ACHN (cell line): ENCODE measurements around the gene TMEM244.
"Not testable (repeated sequence)": the region's sequence is repeated elsewhere in the genome, so short reads cannot be mapped to it uniquely, and the experiment has no call there.

Experiments used
- DNase-seq: peaks from one replicate; pipeline ENCODE4 v3.0.0-alpha.2; 2015
- in situ Hi-C: cut with HindIII; loops from 2 replicates; pipeline ENCODE4 v1.10.0; 2017; ENCODE audit warnings: low sequenced_read_pairs, low pct_ligation_motif_present, low pct_unique_long_range_greater_than_20kb

The TMEM244 gene, protein sequence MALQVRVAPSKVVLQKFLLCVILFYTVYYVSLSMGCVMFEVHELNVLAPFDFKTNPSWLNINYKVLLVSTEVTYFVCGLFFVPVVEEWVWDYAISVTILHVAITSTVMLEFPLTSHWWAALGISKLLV

DNA sequence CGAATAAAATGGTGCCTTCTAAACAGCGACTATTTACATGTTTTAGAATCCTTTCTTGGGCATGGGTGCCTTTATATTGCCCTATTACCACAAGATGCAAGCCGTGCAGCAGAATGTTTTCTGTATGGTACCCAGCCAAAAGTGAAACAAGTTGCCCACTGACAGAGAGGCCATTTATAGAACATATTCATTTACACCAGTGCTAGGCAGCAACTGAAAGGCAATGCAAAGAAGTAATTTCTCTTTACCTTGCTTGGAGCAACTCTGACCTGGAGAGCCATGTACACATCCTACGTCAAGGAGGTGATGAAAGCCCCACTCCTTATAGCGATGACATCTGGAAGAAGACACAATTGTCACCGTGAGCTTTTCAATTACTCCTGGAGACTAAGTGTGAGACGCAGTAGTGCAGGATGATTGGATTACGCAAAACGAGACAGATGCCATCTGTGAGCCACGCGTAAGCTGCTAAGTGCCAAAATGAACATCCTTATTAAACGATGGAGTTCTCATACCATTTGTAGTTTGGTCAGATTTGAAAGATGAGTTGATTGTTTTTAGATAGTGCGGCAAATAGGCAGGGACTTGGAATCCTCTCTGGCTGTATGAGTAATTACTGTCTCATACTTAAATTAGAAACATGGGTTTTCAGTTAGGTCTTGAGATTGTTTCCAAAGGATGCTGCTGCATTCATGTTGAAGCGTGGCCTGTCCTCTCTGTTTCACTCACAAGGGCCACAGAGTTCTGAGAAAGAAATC is at the start of gene TMEM244:
TMEM244 (minus strand) TSS at position 408 of the 758 bp plus-strand sequence; CDS start at position 281, 127 bp downstream.
- no peak for DNase-seq
- in situ Hi-C loops = no loop called here

DNA sequence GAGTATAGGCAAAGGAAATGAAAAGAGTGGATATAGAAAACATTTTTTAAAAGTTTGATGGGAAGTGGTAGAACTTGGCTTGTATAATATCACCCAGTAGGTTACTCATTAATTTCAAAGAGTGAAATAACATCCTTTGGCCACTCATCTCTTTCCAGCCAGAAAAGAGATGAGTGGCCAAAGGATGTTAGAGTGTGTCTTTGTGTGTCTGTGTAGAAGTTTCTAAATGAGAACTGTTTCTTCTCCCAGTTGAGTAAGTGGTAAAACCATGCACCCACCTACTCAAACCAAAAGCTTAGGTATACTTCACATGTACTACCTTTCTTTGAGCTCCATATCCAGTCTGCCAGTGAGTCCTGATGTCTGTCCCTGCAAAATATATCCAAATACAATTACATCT is 47.7 kb upstream of the TMEM244 start:
- no peak for DNase-seq
- in situ Hi-C loops = no loop called here

DNA sequence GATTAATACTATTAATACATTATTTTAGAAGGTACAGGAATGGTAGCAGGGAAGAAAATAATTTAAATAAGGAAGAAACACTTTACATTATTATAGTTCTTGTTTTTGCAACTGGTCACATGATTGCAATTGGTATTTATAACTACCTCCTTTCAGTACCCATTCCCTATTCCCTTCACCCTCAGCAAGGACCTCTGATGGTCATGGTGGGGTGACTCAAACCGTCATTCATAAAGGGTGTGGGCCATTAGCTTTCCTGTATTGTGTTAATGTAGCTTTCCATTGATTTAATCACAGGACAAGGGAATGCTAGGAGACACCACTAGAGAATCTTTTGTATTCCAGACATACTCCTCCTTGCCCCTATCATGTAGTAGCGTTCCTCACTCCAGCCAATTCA is 47.2 kb upstream of the TMEM244 start:
- in situ Hi-C loops = no loop called here
- no peak for DNase-seq

DNA sequence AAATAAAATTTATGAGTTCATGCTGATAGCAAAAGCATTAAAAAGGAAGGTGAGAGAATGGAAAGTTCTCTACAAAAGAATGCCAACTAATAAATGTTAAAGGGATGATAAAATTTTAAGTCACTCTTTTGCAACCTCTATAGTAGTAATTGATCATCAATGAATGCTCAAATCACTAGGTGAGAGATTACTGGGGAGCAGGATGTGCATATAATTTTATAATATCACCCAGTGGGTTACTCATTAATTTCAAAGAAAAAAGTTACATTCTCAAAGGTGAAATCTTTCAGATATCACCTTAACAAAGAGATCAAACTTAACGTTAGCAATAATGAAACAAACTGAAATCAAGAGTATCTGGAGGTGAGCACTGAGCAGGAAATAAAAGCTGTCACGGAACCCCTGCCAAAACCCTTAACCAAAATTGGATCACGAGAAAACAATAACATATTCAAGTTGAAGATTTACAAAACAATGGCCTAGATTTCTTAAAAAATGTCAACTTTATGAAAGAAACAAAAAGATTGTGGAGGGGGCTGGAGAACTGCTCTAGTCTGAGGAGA is 45.5 kb upstream of the TMEM244 start:
- in situ Hi-C loops = no loop called here
- no peak for DNase-seq

DNA sequence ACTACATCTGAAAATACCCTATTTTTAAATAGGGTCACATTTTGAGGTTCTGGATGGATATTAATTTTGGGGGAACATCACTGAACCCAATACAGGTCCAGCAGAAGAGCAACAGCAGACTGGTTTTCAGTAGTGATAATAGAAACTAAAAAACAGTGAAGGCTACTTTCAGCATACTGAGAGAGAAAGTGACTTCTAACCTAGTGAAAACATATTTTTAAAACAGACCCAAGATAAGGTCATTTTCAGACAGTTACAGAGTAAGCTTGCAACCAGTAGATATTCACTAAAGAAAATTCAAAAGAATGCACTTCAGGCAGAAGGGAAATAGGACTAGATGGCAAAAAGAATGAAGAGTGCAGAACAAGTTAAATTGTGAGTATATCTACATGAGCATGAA is 42.0 kb upstream of the TMEM244 start:
- DNase-seq = no peak
- in situ Hi-C loops = no loop called here

DNA sequence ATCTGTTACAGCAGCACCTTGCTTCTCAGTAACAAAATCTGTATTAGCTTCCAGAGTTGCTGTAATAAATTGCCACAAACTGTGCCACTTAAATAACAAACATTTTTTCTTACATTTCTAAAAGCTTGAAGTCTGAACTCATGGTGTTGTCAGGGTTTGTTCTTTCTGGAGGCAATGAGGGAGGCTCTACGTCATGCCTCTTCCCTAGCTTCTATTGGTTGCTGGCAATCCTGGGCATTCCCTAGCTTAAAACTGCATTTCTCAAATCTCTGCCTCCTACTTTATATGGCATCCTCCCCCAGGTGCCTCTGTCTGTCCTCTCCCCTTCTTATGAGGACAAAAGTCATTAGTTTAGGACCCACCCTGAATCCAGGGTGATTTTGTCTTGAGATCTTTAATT is 41.6 kb upstream of the TMEM244 start:
- in situ Hi-C loops = no loop called here
- no peak for DNase-seq

DNA sequence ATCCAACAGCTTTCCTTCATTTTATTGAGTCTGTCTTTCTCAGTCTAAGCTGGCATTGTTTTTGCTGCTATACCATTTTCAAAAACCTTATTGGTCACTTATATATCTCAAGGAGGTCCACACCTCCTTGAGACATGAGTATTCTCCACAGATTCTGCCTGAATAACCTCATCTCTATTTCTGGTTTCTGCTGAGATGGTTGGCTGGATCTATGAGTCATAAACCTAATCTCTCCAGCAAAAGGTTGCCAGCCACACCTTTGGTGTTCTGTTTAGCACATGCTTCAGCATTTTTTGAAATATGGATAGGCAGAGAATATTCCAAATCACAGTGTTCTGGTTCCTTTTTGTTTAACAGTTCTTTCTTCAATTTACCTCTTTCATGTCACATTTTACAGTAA is 40.8 kb upstream of the TMEM244 start:
- in situ Hi-C loops = no loop called here
- peak; percentile 47 for DNase-seq

DNA sequence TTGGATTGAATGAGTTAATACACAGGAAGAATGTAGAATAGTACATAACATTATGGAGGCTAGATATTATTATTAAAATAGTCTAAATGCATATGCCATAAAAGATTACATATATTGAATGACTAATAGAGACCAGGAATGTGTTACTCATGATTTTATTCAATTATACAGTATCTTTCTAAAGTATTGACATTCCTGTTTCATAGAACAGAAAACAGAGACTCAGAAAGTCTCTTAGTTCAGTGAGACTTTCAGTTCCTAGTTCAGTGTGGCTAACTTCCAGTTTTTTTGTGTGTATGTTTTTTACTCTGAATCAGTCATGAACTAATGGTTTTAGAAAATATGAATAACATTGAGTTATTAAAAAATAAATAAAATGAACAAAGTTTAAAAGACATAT is 34.6 kb upstream of the TMEM244 start:
- DNase-seq = no peak
- in situ Hi-C loops = no loop called here

DNA sequence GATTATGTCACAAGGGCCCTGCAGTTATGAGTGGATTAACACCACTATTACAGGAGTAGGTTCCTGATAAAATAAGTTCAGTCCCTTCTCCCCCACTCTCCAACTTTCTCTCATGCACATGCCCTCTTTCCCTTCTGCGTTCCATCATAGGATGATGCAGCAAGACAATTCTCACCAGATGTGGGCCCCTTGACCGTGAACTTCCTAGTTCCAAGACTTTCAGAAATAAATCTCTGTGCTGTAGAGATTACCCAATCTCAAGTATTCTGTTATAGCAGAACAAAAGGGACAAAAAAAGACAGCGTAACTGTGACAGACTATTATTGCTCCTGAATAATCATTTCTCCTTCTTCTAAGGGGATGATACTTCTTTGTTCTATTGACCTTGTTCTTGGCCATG is 33.8 kb upstream of the TMEM244 start:
- no peak for DNase-seq
- in situ Hi-C loops = no loop called here

DNA sequence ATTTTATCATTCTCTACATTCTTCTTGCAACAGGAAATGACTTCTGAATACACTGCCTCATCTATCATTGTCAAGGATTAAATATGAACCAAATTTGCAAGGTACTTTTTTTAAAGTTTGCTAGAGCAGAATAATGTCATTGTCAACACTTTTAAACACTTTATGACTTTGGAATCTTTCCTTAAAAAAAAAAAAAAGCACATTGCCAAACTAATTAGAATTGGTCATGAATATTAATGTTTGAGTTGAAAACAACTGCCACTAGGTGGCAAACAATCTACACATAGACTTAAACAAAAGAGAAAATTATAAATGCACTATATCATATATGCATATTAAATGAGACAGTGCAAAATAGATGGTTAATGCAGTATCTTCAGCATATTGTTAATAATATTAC is 32.5 kb upstream of the TMEM244 start:
- peak; percentile 10 for DNase-seq
- in situ Hi-C loops = no loop called here

DNA sequence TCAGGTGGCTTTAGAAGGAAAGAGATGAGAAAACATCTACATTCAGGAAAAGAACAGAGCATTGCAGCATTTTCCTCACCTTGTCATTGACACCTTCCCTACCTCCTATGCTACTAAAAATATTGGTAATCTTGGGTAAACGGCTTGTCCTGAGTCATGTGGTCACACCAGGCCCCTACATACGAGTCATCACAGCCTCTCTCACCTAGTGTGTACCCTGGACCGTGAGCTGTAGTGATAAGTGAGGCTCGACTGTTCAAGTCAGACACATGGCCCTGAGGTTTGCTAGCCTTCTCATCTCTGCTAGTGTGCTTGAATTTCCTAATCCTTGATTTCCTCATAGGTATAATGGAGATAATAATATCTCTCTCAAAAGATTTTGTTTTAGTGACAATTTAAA is 29.6 kb upstream of the TMEM244 start:
- no peak for DNase-seq
- in situ Hi-C loops = no loop called here

DNA sequence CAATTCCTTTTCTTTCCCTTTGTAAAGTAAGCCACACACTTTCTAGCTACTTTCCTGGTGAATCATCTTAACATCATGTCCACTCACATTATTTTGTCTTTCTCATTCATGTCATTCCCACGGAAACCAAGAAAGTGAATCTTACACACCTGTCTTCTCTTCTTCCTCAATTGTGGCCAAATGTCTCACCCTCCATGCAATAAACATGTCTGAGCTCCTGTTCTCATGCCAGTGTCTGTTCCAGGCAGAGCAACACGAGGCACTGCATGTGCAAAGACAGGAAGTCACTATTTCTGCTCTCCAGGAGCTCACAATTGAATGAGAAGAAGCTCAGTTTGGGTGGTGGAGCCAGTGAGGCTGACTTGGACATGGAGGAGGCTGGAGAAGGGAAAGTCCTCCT is 29.0 kb upstream of the TMEM244 start:
- DNase-seq = no peak

DNA sequence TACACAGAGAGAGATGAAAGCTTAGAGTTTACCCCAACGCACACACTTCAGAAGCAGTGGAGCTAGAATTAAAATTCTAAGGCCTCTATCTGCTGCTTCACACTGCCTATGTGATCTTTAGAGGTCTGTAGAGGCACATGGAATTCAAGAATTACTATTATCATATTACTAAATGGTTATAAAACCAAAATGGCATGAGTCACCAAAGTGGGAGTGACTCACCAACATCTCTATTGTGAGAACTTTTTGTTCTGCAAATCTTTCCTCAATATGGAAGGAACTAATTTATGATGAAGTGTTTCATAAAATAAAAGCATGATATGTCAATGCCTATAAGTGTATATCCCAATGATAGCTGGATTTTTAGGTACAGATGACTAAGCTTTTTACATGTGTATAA is 28.5 kb upstream of the TMEM244 start:
- no peak for DNase-seq
- in situ Hi-C loops = no loop called here

More for the DNA sequence above, 29.0 kb upstream of the TMEM244 start:
- in situ Hi-C loops = no loop called here

DNA sequence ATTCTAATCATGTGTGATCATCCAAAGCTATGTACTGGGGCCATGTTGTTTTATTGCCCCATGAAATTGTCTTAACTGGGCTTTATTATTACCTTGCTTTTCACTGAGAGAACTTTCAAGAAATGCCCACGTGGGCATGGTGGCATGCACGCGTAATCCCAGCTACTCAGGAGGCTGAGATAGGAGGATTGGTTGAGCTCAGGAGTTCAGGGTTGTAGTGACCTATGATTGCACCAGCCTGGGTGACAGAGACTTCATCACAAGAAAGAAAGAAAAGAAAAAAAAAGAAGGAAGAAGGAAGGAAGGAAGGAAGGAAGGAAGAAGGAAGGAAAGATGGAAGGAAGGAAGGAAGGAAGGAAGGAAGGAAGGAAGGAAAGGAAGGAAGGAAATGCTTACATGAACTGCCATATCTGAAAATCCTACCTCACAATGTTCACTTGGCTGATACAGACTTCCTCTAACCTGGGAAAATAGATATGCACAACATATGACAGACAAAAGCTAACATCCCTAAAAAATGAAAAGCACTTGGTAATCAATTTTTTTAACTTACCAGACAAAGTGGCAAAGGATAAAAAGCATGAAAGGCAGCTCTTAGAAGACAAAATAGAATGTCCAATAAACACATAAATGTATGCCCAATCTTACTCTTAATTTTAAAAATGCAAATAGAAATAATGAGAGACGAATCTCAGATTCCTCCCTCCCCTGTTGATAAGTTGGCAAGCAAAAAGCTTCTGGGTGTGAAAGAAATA is 25.5 kb upstream of the TMEM244 start:
- no peak for DNase-seq
- in situ Hi-C loops = no loop called here

DNA sequence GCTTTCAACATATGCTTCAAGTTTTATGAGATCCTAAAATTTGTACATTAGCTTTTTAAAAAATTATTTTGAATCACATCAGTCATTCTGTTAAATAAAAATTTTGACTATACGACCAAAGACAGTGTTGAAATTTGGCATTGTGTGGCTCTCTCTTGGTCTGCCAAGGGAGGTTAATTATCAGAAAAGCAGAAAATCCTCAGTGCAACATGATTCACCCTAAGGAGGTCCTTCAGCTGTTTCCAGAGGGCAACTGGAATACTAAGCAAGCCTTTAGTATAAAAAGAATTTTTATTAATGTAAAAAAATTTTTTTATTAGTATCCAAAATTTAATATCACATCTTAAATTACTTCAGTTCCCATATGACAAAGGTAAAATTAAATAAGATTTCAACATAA is 23.1 kb upstream of the TMEM244 start:
- in situ Hi-C loops = no loop called here
- no peak for DNase-seq

DNA sequence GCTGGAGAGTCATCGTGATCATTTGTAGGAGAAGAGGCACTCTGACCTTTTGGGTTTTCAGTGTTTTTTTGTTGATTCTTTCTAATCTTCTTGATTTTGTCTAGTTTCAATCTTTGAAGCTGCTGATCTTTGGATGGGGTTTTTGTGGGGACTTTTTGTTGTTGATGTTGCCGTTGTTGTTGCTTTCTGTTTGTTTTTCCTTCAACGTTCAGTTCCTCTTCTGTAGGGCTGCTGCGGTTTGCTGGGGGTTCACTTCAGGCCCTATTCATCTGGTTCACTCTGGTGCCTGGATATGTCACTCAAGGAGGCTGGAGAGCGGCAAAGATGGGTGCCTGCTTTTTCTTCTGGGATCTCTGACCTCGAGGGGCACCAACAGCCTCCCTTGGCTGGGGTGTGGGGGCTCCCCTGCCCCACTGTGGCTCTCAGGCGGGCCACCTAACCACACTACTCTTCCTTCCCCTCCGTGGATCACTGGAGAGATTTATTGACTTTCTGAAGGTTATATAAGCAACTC is 21.5 kb upstream of the TMEM244 start:
- DNase-seq = no peak
- in situ Hi-C loops = no loop called here

DNA sequence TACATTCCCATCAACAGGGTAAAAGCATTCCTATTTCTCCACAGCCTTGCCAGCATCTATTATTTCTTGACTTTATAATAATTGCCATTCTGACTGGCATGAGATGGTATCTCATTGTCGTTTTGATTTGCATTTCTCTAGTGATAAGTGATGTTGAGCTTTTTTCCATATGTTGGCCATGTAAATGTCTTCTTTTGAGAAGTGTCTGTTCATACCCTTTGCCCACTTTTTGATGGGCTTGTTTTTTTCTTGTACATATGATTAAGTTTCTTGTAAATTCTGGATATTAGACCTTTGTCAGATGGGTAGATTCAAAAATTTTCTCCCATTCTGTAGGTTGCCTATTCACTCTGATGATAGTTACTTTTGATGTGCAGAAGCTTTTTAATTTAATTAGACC is 16.8 kb upstream of the TMEM244 start:
- in situ Hi-C loops, DNase-seq: not testable (repeated sequence)

DNA sequence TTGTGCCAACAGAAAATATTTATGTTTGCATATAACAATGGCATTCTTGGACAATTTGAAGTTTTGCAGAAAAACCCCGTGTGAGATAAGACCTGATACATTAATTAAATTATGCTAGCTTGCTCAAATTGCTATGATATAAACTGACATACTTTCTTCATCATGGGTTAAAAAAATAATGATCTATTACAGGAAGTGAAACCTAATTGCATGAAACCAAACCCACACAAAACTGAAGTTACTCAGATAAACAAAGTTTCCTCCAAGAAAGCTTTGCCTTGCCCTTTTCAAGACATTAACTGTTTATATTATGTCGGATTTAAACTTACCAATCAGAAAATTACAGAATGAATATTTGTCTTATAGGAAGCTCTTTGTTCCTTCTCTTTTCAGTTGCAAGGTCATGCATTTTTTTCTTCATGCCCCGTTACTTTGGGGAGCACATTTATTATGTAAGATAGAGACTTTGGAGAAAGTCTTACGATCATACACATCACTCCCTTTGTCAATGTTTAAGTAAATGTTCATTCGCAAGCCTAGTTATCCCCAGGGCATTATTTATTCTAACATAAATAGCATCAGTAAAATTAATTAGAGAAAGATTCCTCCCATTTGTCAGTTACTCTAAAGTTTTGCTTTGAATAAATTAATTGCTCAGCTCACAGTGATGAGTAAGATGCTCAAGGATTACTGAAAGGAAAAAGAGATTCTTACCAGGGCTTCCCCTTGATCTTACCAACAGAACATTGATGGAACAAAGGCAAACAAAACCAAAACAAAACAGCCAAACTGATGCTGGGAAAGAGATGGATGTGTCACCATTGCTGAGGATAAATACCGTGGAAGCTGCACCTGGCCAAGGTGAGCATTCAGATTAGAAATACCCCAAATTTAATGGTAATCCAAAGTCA is 14.8 kb upstream of the TMEM244 start:
- no peak for DNase-seq
- in situ Hi-C loops = no loop called here
